ENCODE results near the gene MIS18BP1.

Gene MIS18BP1

GRCh38 chr14:45249856-45250575 lies 3.0 kb downstream of the MIS18BP1 start:
- Histone ChIP-seq H3K4me3 (ENCODE audit: low read depth, low read length) (no peak overlapping the region), H3K36me3 (replicated peaks) (no peaks in the 10 kb centered on the region), H3K27ac (peak overlapping the region; percentile 43), H3K27me3 (replicated peaks) (no peaks in the 10 kb centered on the region)
- in situ Hi-C loops (cut with HindIII; ENCODE audit: low pct_ligation_motif_present, low sequenced_read_pairs) = no loop called here
- TF ChIP-seq, protein P1, sequence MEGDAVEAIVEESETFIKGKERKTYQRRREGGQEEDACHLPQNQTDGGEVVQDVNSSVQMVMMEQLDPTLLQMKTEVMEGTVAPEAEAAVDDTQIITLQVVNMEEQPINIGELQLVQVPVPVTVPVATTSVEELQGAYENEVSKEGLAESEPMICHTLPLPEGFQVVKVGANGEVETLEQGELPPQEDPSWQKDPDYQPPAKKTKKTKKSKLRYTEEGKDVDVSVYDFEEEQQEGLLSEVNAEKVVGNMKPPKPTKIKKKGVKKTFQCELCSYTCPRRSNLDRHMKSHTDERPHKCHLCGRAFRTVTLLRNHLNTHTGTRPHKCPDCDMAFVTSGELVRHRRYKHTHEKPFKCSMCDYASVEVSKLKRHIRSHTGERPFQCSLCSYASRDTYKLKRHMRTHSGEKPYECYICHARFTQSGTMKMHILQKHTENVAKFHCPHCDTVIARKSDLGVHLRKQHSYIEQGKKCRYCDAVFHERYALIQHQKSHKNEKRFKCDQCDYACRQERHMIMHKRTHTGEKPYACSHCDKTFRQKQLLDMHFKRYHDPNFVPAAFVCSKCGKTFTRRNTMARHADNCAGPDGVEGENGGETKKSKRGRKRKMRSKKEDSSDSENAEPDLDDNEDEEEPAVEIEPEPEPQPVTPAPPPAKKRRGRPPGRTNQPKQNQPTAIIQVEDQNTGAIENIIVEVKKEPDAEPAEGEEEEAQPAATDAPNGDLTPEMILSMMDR (IDR thresholded peaks at IDR 0.05; ENCODE audit: low read depth, low read length, missing control alignments) = no peak
- DNase-seq = peak; percentile 66

- H3K36me3 ChIP-seq (replicated peaks) = no peaks in the 10 kb centered on the region
- no peaks in the 10 kb centered on the region for H3K27me3 ChIP-seq (replicated peaks)
- no peak overlapping the region for H3K27ac ChIP-seq
- in situ Hi-C loops (cut with HindIII; ENCODE audit: low pct_ligation_motif_present, low sequenced_read_pairs) = no loop called here
- DNase-seq = no peak
- TF ChIP-seq, protein P1 (IDR thresholded peaks at IDR 0.05; ENCODE audit: low read depth, low read length, missing control alignments) = no peak
- H3K4me3 ChIP-seq (ENCODE audit: low read depth, low read length) = no peak overlapping the region
Observed at GRCh38 chr14:45247427-45247826, 5.6 kb downstream of the MIS18BP1 start.

DNA sequence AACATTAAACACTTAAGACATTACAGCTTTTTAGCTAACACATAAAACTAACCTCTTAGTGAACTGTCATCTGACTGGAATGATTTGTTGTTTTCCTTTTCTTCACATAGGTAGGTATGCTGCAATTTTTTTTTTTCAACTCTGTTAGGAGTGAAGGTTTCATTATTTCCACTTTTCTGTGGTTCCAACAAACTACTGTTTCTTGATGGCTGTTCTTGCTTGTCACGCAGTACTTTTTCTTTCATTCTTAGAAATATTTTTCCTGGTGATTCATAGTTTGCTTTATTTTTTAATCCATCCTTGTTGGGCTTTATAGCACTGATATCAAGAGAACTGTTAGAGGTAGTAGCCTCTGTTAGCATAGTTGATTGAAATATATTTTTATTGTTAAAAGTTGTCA lies 6.3 kb downstream of the MIS18BP1 start:
- H3K27ac ChIP-seq = peak overlapping the region; percentile 35
- in situ Hi-C loops (cut with HindIII; ENCODE audit: low pct_ligation_motif_present, low sequenced_read_pairs) = no loop called here
- H3K36me3 ChIP-seq (replicated peaks) = no peaks in the 10 kb centered on the region
- TF ChIP-seq, protein P1 (IDR thresholded peaks at IDR 0.05; ENCODE audit: low read depth, low read length, missing control alignments) = no peak
- no peaks in the 10 kb centered on the region for H3K27me3 ChIP-seq (replicated peaks)
- no peak overlapping the region for H3K4me3 ChIP-seq (ENCODE audit: low read depth, low read length)
- DNase-seq = no peak

- Histone ChIP-seq H3K36me3 (replicated peaks) (no peaks in the 10 kb centered on the region), H3K27me3 (replicated peaks) (no peaks in the 10 kb centered on the region), H3K27ac (no peak overlapping the region), H3K4me3 (ENCODE audit: low read depth, low read length) (no peak overlapping the region)
- in situ Hi-C loops (cut with HindIII; ENCODE audit: low pct_ligation_motif_present, low sequenced_read_pairs) = no loop called here
- TF ChIP-seq, protein P1 (IDR thresholded peaks at IDR 0.05; ENCODE audit: low read depth, low read length, missing control alignments) = no peak
- no peak for DNase-seq
Observed at GRCh38 chr14:45246151-45246550, 6.9 kb downstream of the MIS18BP1 start.

DNA sequence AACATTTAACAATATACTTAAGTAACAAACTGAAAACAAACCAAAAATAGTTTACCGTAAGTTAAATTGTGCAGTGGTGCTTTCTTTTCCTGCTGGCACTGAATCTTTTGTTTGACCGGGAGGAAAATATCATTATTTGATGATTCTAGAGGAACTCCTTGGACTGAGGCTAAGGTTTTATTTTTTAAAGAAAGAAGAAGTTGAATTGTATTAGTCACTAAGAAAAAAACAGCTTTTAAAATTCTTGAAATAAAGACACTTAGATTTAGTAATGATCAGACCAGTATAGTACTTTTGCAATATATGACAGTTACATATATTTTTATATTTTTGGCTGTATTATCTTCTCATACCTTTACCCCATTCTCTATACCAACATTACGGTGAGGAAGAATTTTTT lies 10.3 kb downstream of the MIS18BP1 start:
- in situ Hi-C loops (cut with HindIII; ENCODE audit: low pct_ligation_motif_present, low sequenced_read_pairs) = no loop called here
- H3K27me3 ChIP-seq (replicated peaks) = no peaks in the 10 kb centered on the region
- H3K27ac ChIP-seq = no peak overlapping the region
- DNase-seq = no peak
- TF ChIP-seq, protein P1 (IDR thresholded peaks at IDR 0.05; ENCODE audit: low read depth, low read length, missing control alignments) = no peak
- H3K36me3 ChIP-seq (replicated peaks) = no peaks in the 10 kb centered on the region
- H3K4me3 ChIP-seq (ENCODE audit: low read depth, low read length) = no peak overlapping the region

DNA sequence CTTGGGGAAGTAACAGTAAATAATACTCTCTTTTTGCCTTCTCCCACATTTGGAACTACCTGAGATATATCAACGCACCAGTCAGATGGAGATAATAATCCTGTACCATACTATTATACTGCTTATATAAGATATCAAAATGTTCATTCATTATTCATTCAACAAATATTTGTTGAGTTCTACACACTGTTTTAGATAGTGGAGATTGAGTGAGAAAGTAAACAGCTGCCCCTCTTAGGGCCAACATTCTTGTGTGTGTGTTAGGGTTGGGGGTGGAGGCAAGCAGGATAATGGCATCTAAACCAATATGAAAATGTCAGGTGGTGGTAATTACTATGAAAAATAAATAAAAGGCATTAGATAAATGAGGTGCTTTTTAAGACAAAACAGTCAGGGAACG lies 14.0 kb downstream of the MIS18BP1 start:
- DNase-seq = no peak
- TF ChIP-seq, protein P1 (IDR thresholded peaks at IDR 0.05; ENCODE audit: low read depth, low read length, missing control alignments) = no peak
- Histone ChIP-seq H3K4me3 (ENCODE audit: low read depth, low read length) (no peak overlapping the region), H3K36me3 (replicated peaks) (peaks cover 3% of the 10 kb centered on the region), H3K27me3 (replicated peaks) (no peaks in the 10 kb centered on the region), H3K27ac (no peak overlapping the region)
- in situ Hi-C loops (cut with HindIII; ENCODE audit: low pct_ligation_motif_present, low sequenced_read_pairs) = no loop called here

All from brain microvascular endothelial cell (primary cell).